GM12874 (cell line): ENCODE measurements around the gene TFEB.

Experiments
- CTCF ChIP-seq: IDR thresholded peaks from 2 replicates; pipeline ENCODE4 v1.5.1; 2011; ENCODE audit warnings: low read depth, mild to moderate bottlenecking, control low read depth, low read length, moderate library complexity; ENCODE audit not compliant: insufficient read depth

TFEB gene

GRCh38 chr6:41706876-41707564 is 28.4 kb downstream of the TFEB start:
- TF ChIP-seq CTCF, result no peak

- TF ChIP-seq CTCF, result peak; percentile 97
These were observed 29.2 kb downstream of the TFEB start for GRCh38 chr6:41705996-41706835.

- no peak for TF ChIP-seq CTCF
These were observed 30.0 kb downstream of the TFEB start for GRCh38 chr6:41705311-41705995.

GRCh38 chr6:41704656-41705310 is 30.6 kb downstream of the TFEB start:
- TF ChIP-seq CTCF, result no peak

- no peak for TF ChIP-seq CTCF
These were observed 31.4 kb downstream of the TFEB start for GRCh38 chr6:41704028-41704427.

- TF ChIP-seq CTCF, result no peak
These were observed 32.5 kb downstream of the TFEB start for GRCh38 chr6:41702771-41703494.
